Endodermal cell (in vitro differentiated cells): ENCODE data around the gene SLC2A4. TPM values are rescaled to one million over a fixed set of nuclear protein-coding genes. Genes with fewer than 3 reads are reported as not detected.

Experiments used
- DNase-seq: peaks from one replicate; pipeline ENCODE4 v3.0.0-alpha.2; 2017
- H3K27ac ChIP-seq: 2 replicates; pipeline ENCODE4 v1.5.1; 2013; ENCODE audit warnings: mild to moderate bottlenecking, low read depth, low read length, moderate library complexity
- H3K27me3 ChIP-seq: 2 replicates; pipeline ENCODE4 v1.6.1; 2013; ENCODE audit warnings: mild to moderate bottlenecking, low read length, moderate library complexity; ENCODE audit not compliant: insufficient read depth, control insufficient read depth, poor library complexity, severe bottlenecking
- H3K36me3 ChIP-seq: 2 replicates; pipeline ENCODE4 v1.7.0; 2013; ENCODE audit warnings: mild to moderate bottlenecking, low read length, moderate library complexity; ENCODE audit not compliant: control insufficient read depth, insufficient read depth
- H3K4me1 ChIP-seq: one replicate; pipeline ENCODE4 v1.7.0; 2013; ENCODE audit warnings: low read length; ENCODE audit not compliant: control insufficient read depth, insufficient read depth
- H3K4me3 ChIP-seq: 2 replicates; pipeline ENCODE4 v1.5.1; 2013; ENCODE audit warnings: mild to moderate bottlenecking, low read length, moderate library complexity
- H3K9ac ChIP-seq: 2 replicates; pipeline ENCODE4 v1.6.1; 2013; ENCODE audit warnings: mild to moderate bottlenecking, low read length, moderate library complexity; ENCODE audit not compliant: poor library complexity, severe bottlenecking; ENCODE audit errors: extremely low read depth
- H3K9me3 ChIP-seq: 2 replicates; pipeline ENCODE4 v1.6.1; 2013; ENCODE audit warnings: mild to moderate bottlenecking, low read length, moderate library complexity; ENCODE audit not compliant: control insufficient read depth
- H3K27ac Mint-ChIP-seq: 2 replicates; pipeline ENCODE4 v1.8.0; 2020; ENCODE audit warnings: mixed read lengths
- H3K27me3 Mint-ChIP-seq: 2 replicates; pipeline ENCODE4 v1.8.0; 2021; ENCODE audit warnings: mild to moderate bottlenecking, mixed read lengths; ENCODE audit not compliant: insufficient read depth
- H3K36me3 Mint-ChIP-seq: 2 replicates; pipeline ENCODE4 v1.8.0; 2020; ENCODE audit warnings: low read depth, mixed read lengths
- H3K4me1 Mint-ChIP-seq: 2 replicates; pipeline ENCODE4 v1.8.0; 2020; ENCODE audit warnings: mixed read lengths
- H3K4me3 Mint-ChIP-seq: 2 replicates; pipeline ENCODE4 v1.8.0; 2020; ENCODE audit warnings: mild to moderate bottlenecking, moderate library complexity, mixed read lengths
- H3K9me3 Mint-ChIP-seq: 2 replicates; pipeline ENCODE4 v1.8.0; 2020; ENCODE audit warnings: mild to moderate bottlenecking, mixed read lengths
- WGBS, 2 experiments: methylation state at CpG; one replicate each; pipeline versions ENCODE4 v1.1.5 to v1.1.7; 2013; ENCODE audit warnings: missing lambda C conversion rate in 2 of 2, mixed read lengths in 1 of 2; ENCODE audit not compliant: insufficient coverage in 1 of 2, insufficient read length in 1 of 2; 5-methylcytosine and 5-hydroxymethylcytosine counted together
- total RNA-seq, 2 donors: library from RNA; stranded (reverse); fragmentation: NEBNext Ultra II Directional in 1 of 2; extraction: Animal tissue kit (Norgen Biotek cat#: 25700) in 1 of 2; gene quantifications; 2 replicates in 1 of 2; 3 replicates in 1 of 2; pipeline ENCODE4 v1.2.1, GENCODE V29; 2021
- TF ChIP-seq, protein P1 (sequence below): fragments of 200-600 bp; sonication (generic); conservative IDR thresholded peaks from 2 replicates; pipeline ENCODE4 v1.5.0; 2021; ENCODE audit warnings: antibody characterized with exemption, mild to moderate bottlenecking

SLC2A4 gene
- total RNA-seq, 2 donors from 2014 or later, result 2.2 to 5.4 TPM

DNA sequence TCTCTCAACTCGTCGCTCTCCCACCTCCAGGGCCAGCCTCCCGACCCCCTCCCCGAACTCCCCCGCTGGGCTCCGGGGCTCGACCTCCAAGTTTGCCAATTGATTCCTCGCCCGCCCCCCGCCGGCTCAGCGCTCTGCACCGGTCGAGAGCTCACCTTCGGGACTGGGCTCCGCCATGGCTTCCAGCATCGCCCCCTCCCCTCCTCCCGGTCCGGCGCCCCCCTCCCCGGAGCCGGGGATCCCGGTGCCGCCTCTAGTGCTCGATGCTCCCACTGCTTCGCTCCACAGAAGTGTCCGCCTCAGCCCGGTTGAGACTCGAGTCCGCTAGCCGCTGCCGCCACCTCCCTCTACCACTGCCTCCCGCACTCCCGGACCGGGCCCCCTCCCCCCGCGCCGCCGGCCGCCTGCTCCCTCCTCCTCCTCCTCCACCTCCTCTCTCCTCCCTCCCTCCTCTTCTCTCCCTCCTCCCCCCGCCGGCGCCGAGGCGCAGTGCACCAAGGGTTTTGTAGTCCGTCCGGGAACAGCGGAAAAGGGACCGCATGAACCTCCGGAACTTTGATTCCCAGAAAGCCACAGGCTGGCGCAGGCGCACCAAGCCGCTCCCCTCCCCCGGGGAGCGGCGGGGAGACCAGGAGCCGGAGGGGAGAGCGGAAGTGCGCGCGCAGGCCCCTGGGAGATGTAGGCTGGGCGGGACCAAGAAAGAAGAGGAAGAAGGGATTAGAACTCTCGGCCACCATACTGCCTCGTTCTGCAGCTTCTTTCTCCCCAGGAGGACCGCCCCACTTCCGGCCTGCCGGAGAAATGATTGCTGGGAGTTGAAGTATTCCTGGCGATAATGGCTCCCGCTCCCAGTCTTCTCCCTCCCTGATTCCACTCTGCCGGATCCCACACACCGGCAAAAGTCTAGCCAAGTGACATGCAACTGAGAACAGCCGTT lies 42.2 kb upstream of the SLC2A4 start, which contains the start of gene PHF23:
TSS of gene PHF23 (minus strand) at position 367 of the 937 bp plus-strand sequence. CDS start at position 189, 178 bp downstream.
- Mint-ChIP-seq H3K4me1 (peaks cover 42% of the 10 kb centered on the region), H3K9me3 (no peaks in the 10 kb centered on the region), H3K36me3 (peaks cover 44% of the 10 kb centered on the region), H3K27ac (peak within 1 kb of the TSS; percentile 98), H3K4me3 (peak within 1 kb of the TSS; percentile 100), H3K27me3 (no peaks in the 10 kb centered on the region)
- no peaks in the 10 kb centered on the region for H3K27me3 ChIP-seq
- WGBS, 2 experiments, result 0% methylated on average over 8 to 72 of the region's 72 CpGs
- no peaks in the 10 kb centered on the region for H3K9me3 ChIP-seq
- H3K9ac ChIP-seq, result peak within 1 kb of the TSS; percentile 97
- peak within 1 kb of the TSS; percentile 96 for H3K4me3 ChIP-seq
- peak; percentile 100 for DNase-seq
- TF ChIP-seq, protein P1, sequence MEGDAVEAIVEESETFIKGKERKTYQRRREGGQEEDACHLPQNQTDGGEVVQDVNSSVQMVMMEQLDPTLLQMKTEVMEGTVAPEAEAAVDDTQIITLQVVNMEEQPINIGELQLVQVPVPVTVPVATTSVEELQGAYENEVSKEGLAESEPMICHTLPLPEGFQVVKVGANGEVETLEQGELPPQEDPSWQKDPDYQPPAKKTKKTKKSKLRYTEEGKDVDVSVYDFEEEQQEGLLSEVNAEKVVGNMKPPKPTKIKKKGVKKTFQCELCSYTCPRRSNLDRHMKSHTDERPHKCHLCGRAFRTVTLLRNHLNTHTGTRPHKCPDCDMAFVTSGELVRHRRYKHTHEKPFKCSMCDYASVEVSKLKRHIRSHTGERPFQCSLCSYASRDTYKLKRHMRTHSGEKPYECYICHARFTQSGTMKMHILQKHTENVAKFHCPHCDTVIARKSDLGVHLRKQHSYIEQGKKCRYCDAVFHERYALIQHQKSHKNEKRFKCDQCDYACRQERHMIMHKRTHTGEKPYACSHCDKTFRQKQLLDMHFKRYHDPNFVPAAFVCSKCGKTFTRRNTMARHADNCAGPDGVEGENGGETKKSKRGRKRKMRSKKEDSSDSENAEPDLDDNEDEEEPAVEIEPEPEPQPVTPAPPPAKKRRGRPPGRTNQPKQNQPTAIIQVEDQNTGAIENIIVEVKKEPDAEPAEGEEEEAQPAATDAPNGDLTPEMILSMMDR, result no peak
- H3K27ac ChIP-seq, result peak within 1 kb of the TSS; percentile 60
- peaks cover 43% of the 10 kb centered on the region for H3K36me3 ChIP-seq
- peaks cover 5% of the 10 kb centered on the region for H3K4me1 ChIP-seq

DNA sequence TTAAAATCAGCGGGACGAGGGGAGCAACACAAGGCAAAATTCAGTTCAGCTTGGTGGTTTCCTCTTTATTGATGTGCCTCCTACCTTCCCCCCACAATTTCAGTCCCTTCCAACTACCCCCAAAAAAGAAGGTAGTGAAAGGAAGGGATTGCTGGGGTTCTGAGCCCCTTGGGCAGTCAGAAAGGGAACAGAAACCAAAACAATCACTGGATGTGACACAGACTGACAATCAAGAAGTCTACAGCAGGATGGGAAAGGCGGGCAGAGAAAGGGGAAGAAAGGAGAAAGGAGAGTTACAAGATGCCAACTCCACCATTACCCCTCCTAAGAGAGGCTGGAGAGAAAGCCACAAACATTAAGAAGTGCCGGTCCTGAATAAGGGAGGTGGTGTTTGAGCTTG lies 41.1 kb upstream of the SLC2A4 start:
- no peaks in the 10 kb centered on the region for H3K27me3 ChIP-seq
- peak overlapping the region; percentile 98 for H3K27ac Mint-ChIP-seq
- TF ChIP-seq, protein P1, result no peak
- no peak overlapping the region for H3K27ac ChIP-seq
- peak overlapping the region; percentile 89 for H3K4me3 ChIP-seq
- H3K36me3 Mint-ChIP-seq, result peaks cover 41% of the 10 kb centered on the region
- H3K4me1 Mint-ChIP-seq, result peaks cover 32% of the 10 kb centered on the region
- H3K4me1 ChIP-seq, result peaks cover 5% of the 10 kb centered on the region
- H3K4me3 Mint-ChIP-seq, result peak overlapping the region; percentile 100
- H3K36me3 ChIP-seq, result peaks cover 39% of the 10 kb centered on the region
- H3K27me3 Mint-ChIP-seq, result no peaks in the 10 kb centered on the region
- 77% methylated on average over 4 of the region's 4 CpGs; no CpG with 5 or more reads in 1 of the 2 experiments for WGBS, 2 experiments
- H3K9me3 ChIP-seq, result no peaks in the 10 kb centered on the region
- no peak for DNase-seq
- H3K9ac ChIP-seq, result no peak overlapping the region
- no peaks in the 10 kb centered on the region for H3K9me3 Mint-ChIP-seq

DNA sequence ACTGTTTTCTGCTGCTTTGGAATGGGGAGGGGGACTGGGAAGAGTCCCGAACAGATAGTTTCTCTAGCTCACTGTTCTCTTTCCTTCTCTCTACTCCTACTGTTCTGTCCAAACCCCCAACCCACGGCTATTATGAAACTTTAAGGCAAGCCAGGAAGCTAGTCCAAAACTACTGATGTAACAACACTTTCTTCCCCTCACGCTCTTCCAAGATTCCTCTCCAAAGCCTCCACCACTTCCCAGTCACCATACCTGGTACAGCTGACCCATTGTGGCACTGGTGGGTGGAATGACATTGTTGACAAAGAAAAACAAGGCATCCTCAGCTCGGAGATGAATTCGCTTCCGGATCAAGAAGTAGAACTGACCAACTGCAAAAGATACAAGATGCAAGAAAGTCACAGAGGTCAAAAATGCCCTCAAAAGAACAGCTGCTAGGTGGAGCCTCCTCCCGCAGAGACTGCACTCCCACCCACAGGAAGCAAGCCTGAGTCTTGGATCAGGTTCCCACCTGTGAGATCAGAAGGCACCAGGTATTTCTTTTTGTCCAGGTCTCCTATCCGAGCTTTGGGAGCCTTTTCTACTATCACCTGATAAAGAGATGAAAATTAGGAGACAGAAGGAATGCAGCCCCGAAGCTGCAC lies 40.3 kb upstream of the SLC2A4 start:
- Histone ChIP-seq H3K9ac (peak overlapping the region; percentile 85), H3K4me3 (peak overlapping the region; percentile 89), H3K27me3 (no peaks in the 10 kb centered on the region), H3K27ac (peak overlapping the region; percentile 36), H3K36me3 (peaks cover 37% of the 10 kb centered on the region), H3K9me3 (no peaks in the 10 kb centered on the region), H3K4me1 (peaks cover 1% of the 10 kb centered on the region)
- Mint-ChIP-seq H3K27me3 (no peaks in the 10 kb centered on the region), H3K4me1 (peaks cover 27% of the 10 kb centered on the region), H3K4me3 (peak overlapping the region; percentile 100), H3K27ac (peak overlapping the region; percentile 98), H3K9me3 (no peaks in the 10 kb centered on the region), H3K36me3 (peaks cover 38% of the 10 kb centered on the region)
- TF ChIP-seq, protein P1, result no peak
- no peak for DNase-seq
- whole genome bisulfite sequencing, 2 experiments, result 54 to 70% methylated on average over 6 to 9 of the region's 9 CpGs
